Endodermal cell (in vitro differentiated cells): ENCODE measurements around the gene RAB11FIP5. TPM values are rescaled to one million over a fixed set of nuclear protein-coding genes. Genes with fewer than 3 reads are reported as not detected.

Source experiments
- DNase-seq: peaks from one replicate; pipeline ENCODE4 v3.0.0-alpha.2; 2017
- H3K27ac ChIP-seq: 2 replicates; pipeline ENCODE4 v1.5.1; 2013; ENCODE audit warnings: mild to moderate bottlenecking, low read depth, low read length, moderate library complexity
- H3K27me3 ChIP-seq: 2 replicates; pipeline ENCODE4 v1.6.1; 2013; ENCODE audit warnings: mild to moderate bottlenecking, low read length, moderate library complexity; ENCODE audit not compliant: insufficient read depth, control insufficient read depth, poor library complexity, severe bottlenecking
- H3K36me3 ChIP-seq: 2 replicates; pipeline ENCODE4 v1.7.0; 2013; ENCODE audit warnings: mild to moderate bottlenecking, low read length, moderate library complexity; ENCODE audit not compliant: control insufficient read depth, insufficient read depth
- H3K4me1 ChIP-seq: one replicate; pipeline ENCODE4 v1.7.0; 2013; ENCODE audit warnings: low read length; ENCODE audit not compliant: control insufficient read depth, insufficient read depth
- H3K4me3 ChIP-seq: 2 replicates; pipeline ENCODE4 v1.5.1; 2013; ENCODE audit warnings: mild to moderate bottlenecking, low read length, moderate library complexity
- H3K9ac ChIP-seq: 2 replicates; pipeline ENCODE4 v1.6.1; 2013; ENCODE audit warnings: mild to moderate bottlenecking, low read length, moderate library complexity; ENCODE audit not compliant: poor library complexity, severe bottlenecking; ENCODE audit errors: extremely low read depth
- H3K9me3 ChIP-seq: 2 replicates; pipeline ENCODE4 v1.6.1; 2013; ENCODE audit warnings: mild to moderate bottlenecking, low read length, moderate library complexity; ENCODE audit not compliant: control insufficient read depth
- H3K27ac Mint-ChIP-seq: 2 replicates; pipeline ENCODE4 v1.8.0; 2020; ENCODE audit warnings: mixed read lengths
- H3K27me3 Mint-ChIP-seq: 2 replicates; pipeline ENCODE4 v1.8.0; 2021; ENCODE audit warnings: mild to moderate bottlenecking, mixed read lengths; ENCODE audit not compliant: insufficient read depth
- H3K36me3 Mint-ChIP-seq: 2 replicates; pipeline ENCODE4 v1.8.0; 2020; ENCODE audit warnings: low read depth, mixed read lengths
- H3K4me1 Mint-ChIP-seq: 2 replicates; pipeline ENCODE4 v1.8.0; 2020; ENCODE audit warnings: mixed read lengths
- H3K4me3 Mint-ChIP-seq: 2 replicates; pipeline ENCODE4 v1.8.0; 2020; ENCODE audit warnings: mild to moderate bottlenecking, moderate library complexity, mixed read lengths
- H3K9me3 Mint-ChIP-seq: 2 replicates; pipeline ENCODE4 v1.8.0; 2020; ENCODE audit warnings: mild to moderate bottlenecking, mixed read lengths
- CTCF ChIP-seq: fragments of 200-600 bp; sonication (generic); conservative IDR thresholded peaks from 2 replicates; pipeline ENCODE4 v1.5.0; 2021; ENCODE audit warnings: antibody characterized with exemption, mild to moderate bottlenecking
- WGBS, 2 experiments: methylation state at CpG; one replicate each; pipeline versions ENCODE4 v1.1.5 to v1.1.7; 2013; ENCODE audit warnings: missing lambda C conversion rate in 2 of 2, mixed read lengths in 1 of 2; ENCODE audit not compliant: insufficient coverage in 1 of 2, insufficient read length in 1 of 2; 5-methylcytosine and 5-hydroxymethylcytosine counted together
- total RNA-seq, 2 donors: library from RNA; stranded (reverse); fragmentation: NEBNext Ultra II Directional in 1 of 2; extraction: Animal tissue kit (Norgen Biotek cat#: 25700) in 1 of 2; gene quantifications; 2 replicates in 1 of 2; 3 replicates in 1 of 2; pipeline ENCODE4 v1.2.1, GENCODE V29; 2021

Gene RAB11FIP5
- total RNA-seq, 2 donors from 2014 or later, result 12.1 to 17.3 TPM

- no peaks in the 10 kb centered on the region for H3K4me1 ChIP-seq
- H3K9me3 Mint-ChIP-seq, result peaks cover 6% of the 10 kb centered on the region
- H3K27ac Mint-ChIP-seq, result peak overlapping the region; percentile 65
- peaks cover 26% of the 10 kb centered on the region for H3K27me3 Mint-ChIP-seq
- 1% methylated on average over 36 to 88 of the region's 88 CpGs for WGBS, 2 experiments
- peaks cover 8% of the 10 kb centered on the region for H3K9me3 ChIP-seq
- peaks cover 2% of the 10 kb centered on the region for H3K36me3 Mint-ChIP-seq
- H3K9ac ChIP-seq, result peak overlapping the region; percentile 69
- peak overlapping the region; percentile 72 for H3K4me3 Mint-ChIP-seq
- peak; percentile 11 for TF ChIP-seq CTCF
- DNase-seq, result peak; percentile 80
- H3K36me3 ChIP-seq, result no peaks in the 10 kb centered on the region
- H3K27ac ChIP-seq, result no peak overlapping the region
- H3K4me3 ChIP-seq, result peak overlapping the region; percentile 87
- peaks cover 11% of the 10 kb centered on the region for H3K4me1 Mint-ChIP-seq
- H3K27me3 ChIP-seq, result no peaks in the 10 kb centered on the region
These were observed 479 bp downstream of the RAB11FIP5 start for GRCh38 chr2:73112026-73112912.

- Histone ChIP-seq H3K9me3 (peaks cover 8% of the 10 kb centered on the region), H3K4me3 (peak overlapping the region; percentile 87), H3K27me3 (no peaks in the 10 kb centered on the region), H3K36me3 (no peaks in the 10 kb centered on the region), H3K4me1 (no peaks in the 10 kb centered on the region), H3K27ac (no peak overlapping the region), H3K9ac (peak overlapping the region; percentile 69)
- TF ChIP-seq CTCF, result peak; percentile 1
- 22 to 34% methylated on average over 11 to 16 of the region's 16 CpGs for WGBS, 2 experiments
- Mint-ChIP-seq H3K4me1 (peaks cover 11% of the 10 kb centered on the region), H3K9me3 (peaks cover 6% of the 10 kb centered on the region), H3K27me3 (peaks cover 19% of the 10 kb centered on the region), H3K36me3 (peaks cover 2% of the 10 kb centered on the region), H3K4me3 (peak overlapping the region; percentile 72), H3K27ac (peak overlapping the region; percentile 65)
- peak; percentile 86 for DNase-seq
These were observed 1.4 kb downstream of the RAB11FIP5 start for GRCh38 chr2:73111073-73112025.
